Breast epithelium (tissue), 3 donors: Measurements from ENCODE around the gene BAIAP3.

Experiments used
- CTCF ChIP-seq, 3 donors: fragments of 450-650 bp; IDR thresholded peaks; one replicate each; pipeline ENCODE4 v1.5.1; 2016 to 2017; ENCODE audit warnings: antibody characterized with exemption in 3 of 3, mild to moderate bottlenecking in 3 of 3, moderate library complexity in 3 of 3
- POLR2A ChIP-seq: fragments of 450-650 bp; IDR thresholded peaks from one replicate; pipeline ENCODE4 v1.6.1; 2016; ENCODE audit warnings: antibody characterized with exemption, mild to moderate bottlenecking, moderate library complexity
- POLR2AphosphoS5 ChIP-seq, 3 donors: sonication (generic); formaldehyde crosslinking; IDR thresholded peaks; one replicate each; pipeline ENCODE4 v1.6.1; 2017; ENCODE audit warnings: antibody characterized with exemption in 3 of 3

DNA sequence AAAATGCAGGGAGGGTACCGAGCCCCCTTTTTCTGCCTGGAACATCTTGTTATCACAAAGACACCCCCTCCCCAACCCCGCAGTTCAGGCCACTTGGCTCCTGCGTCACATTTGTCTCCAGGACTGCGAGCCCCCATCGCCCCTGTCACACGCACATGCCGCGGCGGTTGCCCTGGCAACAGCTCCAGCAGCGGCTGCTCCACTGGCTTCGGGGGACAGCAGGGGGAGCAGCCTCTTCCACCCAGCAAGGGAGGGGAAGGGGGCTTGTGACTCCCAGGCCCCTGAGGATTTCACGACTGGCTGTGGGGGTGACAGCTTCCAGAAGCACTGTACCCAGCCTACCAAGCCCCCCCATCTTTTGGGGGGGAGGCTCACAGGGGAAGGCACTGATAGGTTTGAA, 2.6 kb downstream of the BAIAP3 start:
- TF ChIP-seq CTCF (IDR thresholded peaks at IDR 0.05) = no peak
- no peak for TF ChIP-seq POLR2A
- TF ChIP-seq POLR2AphosphoS5 (IDR thresholded peaks at IDR 0.05) = no peak
